A549 treated with DMSO at 1 μM for 4 hours (cell line): ENCODE results near the gene BOK. TPM values are rescaled to one million over a fixed set of nuclear protein-coding genes. Genes with fewer than 3 reads are reported as not detected.

ENCODE experiments used
- total RNA-seq: library from RNA; stranded (reverse); fragments of 200-300 nt; extraction: Qiagen RNA extraction; gene quantifications from 5 replicates; pipeline ENCODE4 v1.2.3, GENCODE V29; 2022; ENCODE audit warnings: low read depth

BOK gene
- 22.6 to 33.2 TPM (median 30.6 TPM) in 5 replicates for total RNA-seq

GRCh38 chr2:241558532-241559322 lies at the start of gene BOK:
Gene BOK, plus strand, starts transcription at chr2:241558745. Its CDS starts 739 bp downstream, at chr2:241559484.

Other genes starting within 250 kb of the BOK start
- 269 to 292 TPM (median 283 TPM) in 5 replicates for gene HDLBP, start 243.1 kb upstream of the BOK start, total RNA-seq
- 253 to 324 TPM (median 293 TPM) in 5 replicates for gene SEPTIN2, start 242.8 kb upstream of the BOK start, total RNA-seq
- gene FARP2, start 202.5 kb upstream of the BOK start, total RNA-seq: 26.2 to 37.1 TPM (median 30.4 TPM) in 5 replicates
- gene STK25, start 50.2 kb upstream of the BOK start, total RNA-seq: 94.9 to 119 TPM (median 107 TPM) in 5 replicates
- gene THAP4, start 78.4 kb downstream of the BOK start, total RNA-seq: 66.6 to 90.0 TPM (median 78.8 TPM) in 5 replicates
- 47.6 to 58.5 TPM (median 52.0 TPM) in 5 replicates for gene ATG4B, start 78.9 kb downstream of the BOK start, total RNA-seq
- gene DTYMK, start 128.1 kb downstream of the BOK start, total RNA-seq: 124 to 148 TPM (median 137 TPM) in 5 replicates
- gene ING5, start 143.3 kb downstream of the BOK start, total RNA-seq: 23.4 to 29.2 TPM (median 23.7 TPM) in 5 replicates
- 5.9 to 11.2 TPM (median 9.8 TPM) in 5 replicates for gene D2HGDH, start 175.9 kb downstream of the BOK start, total RNA-seq
- gene GAL3ST2, start 218.1 kb downstream of the BOK start, total RNA-seq: 0.23 to 0.40 TPM (median 0.34 TPM) in 4 of 5 replicates, not detected in the other